ENCODE results near the gene AGRN.

The AGRN gene

DNA sequence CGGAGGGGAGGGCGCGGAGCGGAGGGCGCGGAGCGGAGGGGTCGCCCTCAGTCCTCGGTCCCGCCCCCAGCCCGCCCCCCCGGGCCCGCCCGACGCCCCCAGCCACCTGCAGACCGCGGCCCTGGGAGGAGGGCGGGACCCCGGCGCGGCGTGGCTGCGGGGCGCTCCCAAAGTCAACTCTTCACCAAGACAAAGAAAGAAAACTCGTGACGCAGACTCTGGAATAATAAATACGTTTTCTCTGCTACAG is 21.2 kb upstream of the AGRN start:
- Histone ChIP-seq H2BK5ac (ENCODE audit: low read depth, low read length, poor library complexity) (no peak overlapping the region), H2AK5ac (ENCODE audit: low read length) (no peak overlapping the region), H3K4me1 (ENCODE audit: control insufficient read depth in 1 of 2, insufficient read depth in 2 of 2, low read length in 2 of 2) (peaks cover 22 to 29% of the 10 kb centered on the region in 2 experiments), H3K14ac (ENCODE audit: low read length) (no peak overlapping the region), H2BK120ac (ENCODE audit: insufficient read depth, low read length, poor library complexity) (no peak overlapping the region), H3K79me2 (ENCODE audit: control insufficient read depth, insufficient read depth, low read length, poor library complexity) (peaks cover 3% of the 10 kb centered on the region), H3K18ac (ENCODE audit: low read length) (no peak overlapping the region), H3K27ac (ENCODE audit: low read depth, low read length) (no peak overlapping the region), H4K91ac (ENCODE audit: low read depth, low read length) (peak overlapping the region; percentile 41), H4K12ac (ENCODE audit: low read depth, low read length) (no peak overlapping the region), H2AFZ (ENCODE audit: insufficient read depth, low read length, poor library complexity) (peak overlapping the region; percentile 15), H3K4ac (ENCODE audit: low read depth, low read length) (no peak overlapping the region), H2BK12ac (ENCODE audit: low read length) (no peak overlapping the region), H3K9me3 (ENCODE audit: insufficient read depth, low read depth, low read length) (peaks cover 1% of the 10 kb centered on the region), H3K4me3 (ENCODE audit: low read depth, low read length) (peak overlapping the region; percentile 73), H4K8ac (ENCODE audit: low read depth, low read length) (no peak overlapping the region), H3K4me2 (ENCODE audit: low read length) (peak overlapping the region; percentile 67), H3K36me3 (ENCODE audit: control insufficient read depth in 1 of 2, insufficient read depth in 2 of 2, low read length in 2 of 2) (peaks cover 0 to 2% of the 10 kb centered on the region in 2 experiments), H3K9ac (ENCODE audit: low read length) (no peak overlapping the region), H3K23ac (ENCODE audit: low read length) (no peak overlapping the region), H3K27me3 (ENCODE audit: insufficient read depth, low read length) (peaks cover 29% of the 10 kb centered on the region), H3K79me1 (ENCODE audit: low read length) (peaks cover 24% of the 10 kb centered on the region)
- WGBS (ENCODE audit: extremely low coverage, insufficient coverage, insufficient read length) = no CpG with 5 or more reads among the region's 27 CpGs
- DNase-seq = no peak

- H3K23ac ChIP-seq (ENCODE audit: low read length) = no peak overlapping the region
Observed at GRCh38 chr1:998995-999724, 20.8 kb upstream of the AGRN start.

GRCh38 chr1:999725-1000356 is 20.1 kb upstream of the AGRN start, which contains the start of gene HES4:
Gene HES4 (minus strand): TSS chr1:1000097. CDS start chr1:999973, 124 bp downstream.
- peak within 1 kb of the TSS; percentile 95 for H4K91ac ChIP-seq (ENCODE audit: low read depth, low read length)
- peak within 1 kb of the TSS; percentile 70 for H2AFZ ChIP-seq (ENCODE audit: insufficient read depth, low read length, poor library complexity)
- WGBS (ENCODE audit: extremely low coverage, insufficient coverage, insufficient read length) = no CpG with 5 or more reads among the region's 95 CpGs
- H3K4me3 ChIP-seq (ENCODE audit: low read depth, low read length) = peak within 1 kb of the TSS; percentile 76
- peaks cover 26% of the 10 kb centered on the region for H3K27me3 ChIP-seq (ENCODE audit: insufficient read depth, low read length)
- H3K79me2 ChIP-seq (ENCODE audit: control insufficient read depth, insufficient read depth, low read length, poor library complexity) = peaks cover 3% of the 10 kb centered on the region
- H3K23ac ChIP-seq (ENCODE audit: low read length) = no peak within 1 kb of the TSS
- peak within 1 kb of the TSS; percentile 34 for H3K9ac ChIP-seq (ENCODE audit: low read length)
- peak; percentile 94 to 97 for DNase-seq
- peak within 1 kb of the TSS; percentile 47 for H2BK5ac ChIP-seq (ENCODE audit: low read depth, low read length, poor library complexity)
- peaks cover 28 to 37% of the 10 kb centered on the region in 2 experiments for H3K4me1 ChIP-seq (ENCODE audit: control insufficient read depth in 1 of 2, insufficient read depth in 2 of 2, low read length in 2 of 2)
- peak within 1 kb of the TSS; percentile 95 for H4K8ac ChIP-seq (ENCODE audit: low read depth, low read length)
- H4K12ac ChIP-seq (ENCODE audit: low read depth, low read length) = peak within 1 kb of the TSS; percentile 85
- peak within 1 kb of the TSS; percentile 84 for H2BK120ac ChIP-seq (ENCODE audit: insufficient read depth, low read length, poor library complexity)
- H3K14ac ChIP-seq (ENCODE audit: low read length) = peak within 1 kb of the TSS; percentile 87
- H3K36me3 ChIP-seq (ENCODE audit: control insufficient read depth in 1 of 2, insufficient read depth in 2 of 2, low read length in 2 of 2) = peaks cover 0 to 2% of the 10 kb centered on the region in 2 experiments
- H3K79me1 ChIP-seq (ENCODE audit: low read length) = peaks cover 24% of the 10 kb centered on the region
- H3K9me3 ChIP-seq (ENCODE audit: insufficient read depth, low read depth, low read length) = peaks cover 1% of the 10 kb centered on the region
- H2BK12ac ChIP-seq (ENCODE audit: low read length) = peak within 1 kb of the TSS; percentile 63
- H3K27ac ChIP-seq (ENCODE audit: low read depth, low read length) = peak within 1 kb of the TSS; percentile 74
- H3K4ac ChIP-seq (ENCODE audit: low read depth, low read length) = peak within 1 kb of the TSS; percentile 61
- H3K18ac ChIP-seq (ENCODE audit: low read length) = peak within 1 kb of the TSS; percentile 90
- peak within 1 kb of the TSS; percentile 67 for H3K4me2 ChIP-seq (ENCODE audit: low read length)
- peak within 1 kb of the TSS; percentile 46 for H2AK5ac ChIP-seq (ENCODE audit: low read length)

More at GRCh38 chr1:998995-999724, 20.8 kb upstream of the AGRN start:
- Histone ChIP-seq H2AFZ (ENCODE audit: insufficient read depth, low read length, poor library complexity) (peak overlapping the region; percentile 15), H3K27ac (ENCODE audit: low read depth, low read length) (no peak overlapping the region), H3K36me3 (ENCODE audit: control insufficient read depth in 1 of 2, insufficient read depth in 2 of 2, low read length in 2 of 2) (peaks cover 0 to 2% of the 10 kb centered on the region in 2 experiments), H3K9me3 (ENCODE audit: insufficient read depth, low read depth, low read length) (peaks cover 1% of the 10 kb centered on the region), H4K91ac (ENCODE audit: low read depth, low read length) (peak overlapping the region; percentile 88), H3K18ac (ENCODE audit: low read length) (peak overlapping the region; percentile 85), H2AK5ac (ENCODE audit: low read length) (peak overlapping the region; percentile 36), H2BK5ac (ENCODE audit: low read depth, low read length, poor library complexity) (no peak overlapping the region), H3K9ac (ENCODE audit: low read length) (no peak overlapping the region), H4K8ac (ENCODE audit: low read depth, low read length) (peak overlapping the region; percentile 67), H3K4me3 (ENCODE audit: low read depth, low read length) (peak overlapping the region; percentile 73), H3K4me1 (ENCODE audit: control insufficient read depth in 1 of 2, insufficient read depth in 2 of 2, low read length in 2 of 2) (peaks cover 22 to 30% of the 10 kb centered on the region in 2 experiments), H2BK12ac (ENCODE audit: low read length) (peak overlapping the region; percentile 14), H3K27me3 (ENCODE audit: insufficient read depth, low read length) (peaks cover 28% of the 10 kb centered on the region), H2BK120ac (ENCODE audit: insufficient read depth, low read length, poor library complexity) (peak overlapping the region; percentile 15), H3K14ac (ENCODE audit: low read length) (peak overlapping the region; percentile 81), H3K4ac (ENCODE audit: low read depth, low read length) (peak overlapping the region; percentile 32), H4K12ac (ENCODE audit: low read depth, low read length) (peak overlapping the region; percentile 37), H3K79me1 (ENCODE audit: low read length) (peaks cover 24% of the 10 kb centered on the region), H3K4me2 (ENCODE audit: low read length) (peak overlapping the region; percentile 67), H3K79me2 (ENCODE audit: control insufficient read depth, insufficient read depth, low read length, poor library complexity) (peaks cover 3% of the 10 kb centered on the region)
- DNase-seq = peak in 1 of 2 donors; percentile 42
- WGBS (ENCODE audit: extremely low coverage, insufficient coverage, insufficient read length) = no CpG with 5 or more reads among the region's 86 CpGs

GRCh38 chr1:1000357-1001056 is 19.4 kb upstream of the AGRN start:
- peak overlapping the region; percentile 47 for H2BK5ac ChIP-seq (ENCODE audit: low read depth, low read length, poor library complexity)

More at GRCh38 chr1:1000357-1001056, 19.4 kb upstream of the AGRN start:
- Histone ChIP-seq H2AK5ac (ENCODE audit: low read length) (peak overlapping the region; percentile 46), H2BK12ac (ENCODE audit: low read length) (peak overlapping the region; percentile 63), H3K4me2 (ENCODE audit: low read length) (peak overlapping the region; percentile 67), H2AFZ (ENCODE audit: insufficient read depth, low read length, poor library complexity) (peak overlapping the region; percentile 70), H3K9ac (ENCODE audit: low read length) (peak overlapping the region; percentile 34), H3K4me1 (ENCODE audit: control insufficient read depth in 1 of 2, insufficient read depth in 2 of 2, low read length in 2 of 2) (peaks cover 34 to 44% of the 10 kb centered on the region in 2 experiments), H3K79me2 (ENCODE audit: control insufficient read depth, insufficient read depth, low read length, poor library complexity) (peaks cover 3% of the 10 kb centered on the region), H3K27ac (ENCODE audit: low read depth, low read length) (peak overlapping the region; percentile 74), H3K4me3 (ENCODE audit: low read depth, low read length) (peak overlapping the region; percentile 76), H4K8ac (ENCODE audit: low read depth, low read length) (peak overlapping the region; percentile 95), H4K91ac (ENCODE audit: low read depth, low read length) (peak overlapping the region; percentile 95), H3K4ac (ENCODE audit: low read depth, low read length) (peak overlapping the region; percentile 61), H3K14ac (ENCODE audit: low read length) (peak overlapping the region; percentile 87), H4K12ac (ENCODE audit: low read depth, low read length) (peak overlapping the region; percentile 85), H3K9me3 (ENCODE audit: insufficient read depth, low read depth, low read length) (peaks cover 1% of the 10 kb centered on the region), H3K23ac (ENCODE audit: low read length) (no peak overlapping the region), H3K18ac (ENCODE audit: low read length) (peak overlapping the region; percentile 90), H2BK120ac (ENCODE audit: insufficient read depth, low read length, poor library complexity) (peak overlapping the region; percentile 84), H3K79me1 (ENCODE audit: low read length) (peaks cover 27% of the 10 kb centered on the region), H3K27me3 (ENCODE audit: insufficient read depth, low read length) (peaks cover 26% of the 10 kb centered on the region), H3K36me3 (ENCODE audit: control insufficient read depth in 1 of 2, insufficient read depth in 2 of 2, low read length in 2 of 2) (peaks cover 0 to 2% of the 10 kb centered on the region in 2 experiments)
- no CpG with 5 or more reads among the region's 75 CpGs for WGBS (ENCODE audit: extremely low coverage, insufficient coverage, insufficient read length)
- peak; percentile 83 to 91 for DNase-seq

All from trophoblast cell (in vitro differentiated cells and primary cell).